Measurements from ENCODE around the gene SOX11.
A peak's percentile ranks its signal among the peaks of the same experiment; 100 is the strongest.

SOX11 gene

DNA sequence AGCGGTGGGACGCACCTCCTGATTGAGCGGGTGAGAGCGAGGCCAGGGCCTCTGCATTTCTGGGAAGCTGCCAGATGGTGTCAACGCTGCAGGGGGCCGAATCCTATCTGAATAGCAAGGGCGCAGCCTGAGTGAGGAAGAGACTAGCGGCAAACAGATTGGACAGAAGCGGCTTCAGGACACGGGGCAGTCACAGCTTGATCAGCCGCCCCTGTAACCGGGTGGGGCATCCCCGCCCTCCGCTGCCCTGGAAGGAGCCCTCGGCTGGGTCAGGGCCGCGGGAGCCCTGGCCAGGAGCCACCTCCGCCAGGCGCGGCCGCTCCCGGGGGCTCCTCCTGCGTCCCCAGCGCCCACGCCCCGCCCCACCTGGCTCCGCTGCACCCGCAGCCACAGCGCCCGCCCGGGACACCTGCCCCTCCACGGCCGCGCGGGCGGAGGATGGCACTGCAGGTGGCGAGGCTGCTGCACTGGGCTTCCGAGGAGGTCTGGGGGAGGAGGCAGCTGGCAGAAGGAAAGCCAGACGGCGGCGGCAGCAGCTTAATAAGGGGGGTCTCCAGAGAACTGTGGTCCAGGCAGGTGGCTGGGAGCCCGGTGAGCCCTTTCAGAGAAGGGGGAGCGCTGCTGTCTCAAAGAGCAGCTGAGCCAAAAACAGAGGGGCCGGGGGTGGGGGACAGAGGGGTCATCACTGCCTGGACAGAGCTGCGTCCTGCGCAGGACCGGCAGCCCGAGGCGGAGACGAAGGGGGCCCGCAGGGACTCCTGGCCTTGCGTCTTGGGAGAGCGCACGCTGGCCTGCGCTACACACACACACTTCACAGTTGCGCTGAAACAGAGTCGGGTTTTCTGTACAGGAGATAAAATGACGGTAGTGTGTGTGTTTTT lies 18.8 kb upstream of the SOX11 start (continued):
- TF ChIP-seq ESRRG (CRISPR knock-in tag; IDR thresholded peaks at IDR 0.05) (no peak), ZNF565 (CRISPR knock-in tag; conservative IDR thresholded peaks at IDR 0.05; ENCODE audit: low read depth) (no peak), ZC3H10 (CRISPR knock-in tag; IDR thresholded peaks at IDR 0.05) (no peak)

DNA sequence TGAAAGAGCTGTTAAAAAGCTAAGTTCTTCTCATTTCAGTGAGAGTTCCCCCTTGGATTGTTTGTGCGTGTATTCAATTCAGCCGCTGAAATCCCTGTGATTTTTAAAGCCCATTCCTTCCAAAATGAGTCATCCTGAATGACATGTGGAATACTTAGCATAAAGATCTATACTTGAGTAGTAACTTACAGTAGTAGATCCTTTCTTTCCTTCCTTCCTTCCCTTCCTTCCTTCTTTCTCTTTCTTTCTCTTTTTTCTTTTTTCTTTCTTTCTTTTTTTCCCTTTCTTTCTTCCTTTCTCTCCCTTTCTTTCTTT lies 18.2 kb upstream of the SOX11 start:
- peak; percentile 43; the same call in 2 of the 3 replicates for ATAC-seq

DNA sequence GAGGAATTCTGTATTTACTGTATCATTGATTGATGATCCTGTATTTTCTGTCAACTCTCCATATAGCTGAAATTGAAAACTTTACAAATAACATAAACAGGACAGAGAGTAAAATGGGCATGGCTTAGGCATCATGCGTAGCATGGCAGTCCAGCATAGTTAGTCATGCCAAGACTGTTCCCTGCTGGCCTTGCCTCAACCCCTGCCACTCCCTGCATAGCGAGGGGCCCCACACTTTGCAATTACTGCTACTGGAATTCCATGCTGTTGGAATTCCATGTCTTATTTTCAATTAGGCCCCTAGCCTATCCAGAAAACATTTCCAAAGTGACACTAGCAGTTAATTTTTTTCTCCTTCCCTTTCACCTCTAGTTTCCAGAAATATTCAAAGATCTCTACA lies 15.1 kb upstream of the SOX11 start:
- no peak for ATAC-seq
- TF ChIP-seq ZFP3 (CRISPR knock-in tag; IDR thresholded peaks at IDR 0.05) = no peak
- TF ChIP-seq, protein P1, sequence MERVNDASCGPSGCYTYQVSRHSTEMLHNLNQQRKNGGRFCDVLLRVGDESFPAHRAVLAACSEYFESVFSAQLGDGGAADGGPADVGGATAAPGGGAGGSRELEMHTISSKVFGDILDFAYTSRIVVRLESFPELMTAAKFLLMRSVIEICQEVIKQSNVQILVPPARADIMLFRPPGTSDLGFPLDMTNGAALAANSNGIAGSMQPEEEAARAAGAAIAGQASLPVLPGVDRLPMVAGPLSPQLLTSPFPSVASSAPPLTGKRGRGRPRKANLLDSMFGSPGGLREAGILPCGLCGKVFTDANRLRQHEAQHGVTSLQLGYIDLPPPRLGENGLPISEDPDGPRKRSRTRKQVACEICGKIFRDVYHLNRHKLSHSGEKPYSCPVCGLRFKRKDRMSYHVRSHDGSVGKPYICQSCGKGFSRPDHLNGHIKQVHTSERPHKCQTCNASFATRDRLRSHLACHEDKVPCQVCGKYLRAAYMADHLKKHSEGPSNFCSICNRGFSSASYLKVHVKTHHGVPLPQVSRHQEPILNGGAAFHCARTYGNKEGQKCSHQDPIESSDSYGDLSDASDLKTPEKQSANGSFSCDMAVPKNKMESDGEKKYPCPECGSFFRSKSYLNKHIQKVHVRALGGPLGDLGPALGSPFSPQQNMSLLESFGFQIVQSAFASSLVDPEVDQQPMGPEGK (CRISPR knock-in tag; IDR thresholded peaks at IDR 0.05; ENCODE audit: borderline replicate concordance) = no peak
- no peak for TF ChIP-seq ZNF565 (CRISPR knock-in tag; conservative IDR thresholded peaks at IDR 0.05; ENCODE audit: low read depth)
- TF ChIP-seq ZFP30 (CRISPR knock-in tag; IDR thresholded peaks at IDR 0.05) = no peak

More for the DNA sequence above, 18.2 kb upstream of the SOX11 start:
- TF ChIP-seq ISL1 (CRISPR knock-in tag; IDR thresholded peaks at IDR 0.05) = no peak

GRCh38 chr2:5683471-5683870 lies 8.7 kb upstream of the SOX11 start:
- no peak for ATAC-seq
- TF ChIP-seq CSDC2 (CRISPR knock-in tag; IDR thresholded peaks at IDR 0.05) (no peak), ESRRG (CRISPR knock-in tag; IDR thresholded peaks at IDR 0.05) (no peak), GLIS3 (CRISPR knock-in tag; IDR thresholded peaks at IDR 0.05) (no peak), OSR1 (CRISPR knock-in tag; IDR thresholded peaks at IDR 0.05) (no peak), TOX (CRISPR knock-in tag; IDR thresholded peaks at IDR 0.05; ENCODE audit: borderline replicate concordance) (no peak), ZNF8 (CRISPR knock-in tag; IDR thresholded peaks at IDR 0.05) (no peak), ZFP30 (CRISPR knock-in tag; IDR thresholded peaks at IDR 0.05) (no peak)
- TF ChIP-seq, protein P2, sequence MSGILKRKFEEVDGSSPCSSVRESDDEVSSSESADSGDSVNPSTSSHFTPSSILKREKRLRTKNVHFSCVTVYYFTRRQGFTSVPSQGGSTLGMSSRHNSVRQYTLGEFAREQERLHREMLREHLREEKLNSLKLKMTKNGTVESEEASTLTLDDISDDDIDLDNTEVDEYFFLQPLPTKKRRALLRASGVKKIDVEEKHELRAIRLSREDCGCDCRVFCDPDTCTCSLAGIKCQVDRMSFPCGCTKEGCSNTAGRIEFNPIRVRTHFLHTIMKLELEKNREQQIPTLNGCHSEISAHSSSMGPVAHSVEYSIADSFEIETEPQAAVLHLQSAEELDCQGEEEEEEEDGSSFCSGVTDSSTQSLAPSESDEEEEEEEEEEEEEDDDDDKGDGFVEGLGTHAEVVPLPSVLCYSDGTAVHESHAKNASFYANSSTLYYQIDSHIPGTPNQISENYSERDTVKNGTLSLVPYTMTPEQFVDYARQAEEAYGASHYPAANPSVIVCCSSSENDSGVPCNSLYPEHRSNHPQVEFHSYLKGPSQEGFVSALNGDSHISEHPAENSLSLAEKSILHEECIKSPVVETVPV (CRISPR knock-in tag; IDR thresholded peaks at IDR 0.05) = no peak
- TF ChIP-seq, protein P1 (CRISPR knock-in tag; IDR thresholded peaks at IDR 0.05; ENCODE audit: borderline replicate concordance) = no peak
- TF ChIP-seq, protein P3, sequence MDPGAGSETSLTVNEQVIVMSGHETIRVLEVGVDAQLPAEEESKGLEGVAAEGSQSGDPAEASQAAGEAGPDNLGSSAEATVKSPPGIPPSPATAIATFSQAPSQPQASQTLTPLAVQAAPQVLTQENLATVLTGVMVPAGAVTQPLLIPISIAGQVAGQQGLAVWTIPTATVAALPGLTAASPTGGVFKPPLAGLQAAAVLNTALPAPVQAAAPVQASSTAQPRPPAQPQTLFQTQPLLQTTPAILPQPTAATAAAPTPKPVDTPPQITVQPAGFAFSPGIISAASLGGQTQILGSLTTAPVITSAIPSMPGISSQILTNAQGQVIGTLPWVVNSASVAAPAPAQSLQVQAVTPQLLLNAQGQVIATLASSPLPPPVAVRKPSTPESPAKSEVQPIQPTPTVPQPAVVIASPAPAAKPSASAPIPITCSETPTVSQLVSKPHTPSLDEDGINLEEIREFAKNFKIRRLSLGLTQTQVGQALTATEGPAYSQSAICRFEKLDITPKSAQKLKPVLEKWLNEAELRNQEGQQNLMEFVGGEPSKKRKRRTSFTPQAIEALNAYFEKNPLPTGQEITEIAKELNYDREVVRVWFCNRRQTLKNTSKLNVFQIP (CRISPR knock-in tag; IDR thresholded peaks at IDR 0.05; ENCODE audit: borderline replicate concordance, low read depth) = no peak

DNA sequence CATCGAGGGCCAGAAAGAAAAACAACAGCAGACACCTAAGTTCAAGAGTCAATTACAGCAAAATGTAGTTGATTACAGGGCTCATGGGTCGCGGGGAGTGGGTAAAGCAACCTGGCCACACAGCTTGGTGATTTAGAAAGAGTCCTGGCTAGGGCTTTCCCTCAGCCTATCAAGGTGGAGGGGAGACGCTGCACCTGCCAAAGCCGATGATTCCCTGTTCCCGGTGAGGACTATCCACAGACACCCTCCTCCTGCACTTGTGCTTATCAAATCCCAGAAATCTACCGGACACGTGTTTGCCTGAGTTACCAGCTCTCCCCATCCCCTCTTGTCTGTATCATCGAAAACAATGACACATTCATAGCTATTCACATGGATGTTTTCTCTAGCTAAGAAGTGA lies 7.0 kb upstream of the SOX11 start:
- no peak for ATAC-seq
- TF ChIP-seq, protein P2 (CRISPR knock-in tag; IDR thresholded peaks at IDR 0.05) = no peak
- TF ChIP-seq SNAI2 (CRISPR knock-in tag; IDR thresholded peaks at IDR 0.05) (no peak), OSR1 (CRISPR knock-in tag; IDR thresholded peaks at IDR 0.05) (no peak), ISL1 (CRISPR knock-in tag; IDR thresholded peaks at IDR 0.05) (no peak), CREB5 (CRISPR knock-in tag; IDR thresholded peaks at IDR 0.05; ENCODE audit: low read depth) (no peak), TSHZ2 (CRISPR knock-in tag; IDR thresholded peaks at IDR 0.05) (no peak)
- TF ChIP-seq, protein P1 (CRISPR knock-in tag; IDR thresholded peaks at IDR 0.05; ENCODE audit: borderline replicate concordance) = no peak
